Esophagus (tissue), 2 donors: ENCODE data around the gene COLGALT1. TPM values are rescaled to one million over a fixed set of nuclear protein-coding genes. Genes with fewer than 3 reads are reported as not detected.
"Not testable (repeated sequence)": the region's sequence is repeated elsewhere in the genome, so short reads cannot be mapped to it uniquely, and the experiment has no call there.

Source experiments
- H3K27ac ChIP-seq, 2 donors: one replicate each; pipeline ENCODE4 v1.5.1; 2013; ENCODE audit warnings: low read depth in 2 of 2, mild to moderate bottlenecking in 2 of 2, inconsistent platforms in 1 of 2, low read length in 1 of 2, moderate library complexity in 1 of 2
- H3K27me3 ChIP-seq, 2 donors: one replicate each; pipeline ENCODE4 v1.6.1; 2013; ENCODE audit warnings: low read length in 2 of 2, control low read depth in 1 of 2, mild to moderate bottlenecking in 1 of 2; ENCODE audit not compliant: insufficient read depth in 2 of 2, control insufficient read depth in 1 of 2
- H3K36me3 ChIP-seq, 2 donors: one replicate each; pipeline ENCODE4 v1.6.1; 2013; ENCODE audit warnings: low read length in 1 of 2; ENCODE audit not compliant: control insufficient read depth in 2 of 2, insufficient read depth in 2 of 2
- H3K4me1 ChIP-seq, 2 donors: one replicate each; pipeline ENCODE4 v1.6.1; 2013; ENCODE audit warnings: low read length in 1 of 2; ENCODE audit not compliant: control insufficient read depth in 2 of 2, insufficient read depth in 2 of 2
- H3K4me3 ChIP-seq, 2 donors: one replicate each; pipeline ENCODE4 v1.5.1; 2013; ENCODE audit warnings: low read length in 2 of 2, mild to moderate bottlenecking in 2 of 2, low read depth in 1 of 2, moderate library complexity in 1 of 2
- H3K9me3 ChIP-seq, 2 donors: one replicate each; pipeline ENCODE4 v1.6.1; 2013; ENCODE audit warnings: mild to moderate bottlenecking in 2 of 2, low read depth in 1 of 2, low read length in 1 of 2, moderate library complexity in 1 of 2; ENCODE audit not compliant: control insufficient read depth in 2 of 2, insufficient read depth in 1 of 2
- WGBS, 2 donors: extraction: QIAGEN DNeasy Blood & Tissue Kit; methylation state at CpG; one replicate each; pipeline ENCODE4 v1.1.7; 2013; 5-methylcytosine and 5-hydroxymethylcytosine counted together
- polyA plus RNA-seq, 2 donors: library from polyadenylated mRNA; stranded (reverse); fragments of 200-250 nt; gene quantifications; one replicate each; pipeline ENCODE4 v1.2.3, GENCODE V29; 2013
- donor health status: healthy with polysubstance abuse.
- donor health status: Bipolar disorder and iron deficiency.

The COLGALT1 gene
- 10 to 100 TPM; 23.6 to 24.8 TPM for polyA plus RNA-seq

- peak within 1 kb of the TSS; percentile 82 to 83 for H3K27ac ChIP-seq
- 0% methylated on average over 35 to 64 of the region's 64 CpGs for WGBS, 2 donors
- peak within 1 kb of the TSS; percentile 83 to 95 for H3K4me3 ChIP-seq
- H3K36me3 ChIP-seq = peaks cover 4 to 9% of the 10 kb centered on the region in 2 donors
- peaks cover 0 to 8% of the 10 kb centered on the region in 2 donors for H3K4me1 ChIP-seq
- H3K27me3 ChIP-seq = no peaks in the 10 kb centered on the region
- H3K9me3 ChIP-seq = no peaks in the 10 kb centered on the region
Measured at GRCh38 chr19:17555480-17555928, at the start of gene COLGALT1. Gene COLGALT1, plus strand, starts transcription at chr19:17555649. Its CDS starts 65 bp downstream, at chr19:17555714.

- Histone ChIP-seq H3K4me3 (no peak overlapping the region), H3K36me3 (peaks cover 0 to 14% of the 10 kb centered on the region in 2 donors), H3K4me1 (peaks cover 0 to 2% of the 10 kb centered on the region in 2 donors), H3K27ac (no peak overlapping the region), H3K27me3 (no peaks in the 10 kb centered on the region), H3K9me3 (no peaks in the 10 kb centered on the region)
- 79 to 81% methylated on average over 9 of the region's 9 CpGs for WGBS, 2 donors
Measured at GRCh38 chr19:17506745-17507144, 48.7 kb upstream of the COLGALT1 start.

GRCh38 chr19:17508558-17508933, 46.9 kb upstream of the COLGALT1 start:
- H3K4me3 ChIP-seq, H3K27me3 ChIP-seq, H3K4me1 ChIP-seq, H3K27ac ChIP-seq, H3K9me3 ChIP-seq: not testable (repeated sequence)
- H3K36me3 ChIP-seq = peaks cover 0 to 14% of the 10 kb centered on the region in 2 donors
- 82 to 86% methylated on average over 3 of the region's 3 CpGs for WGBS, 2 donors

GRCh38 chr19:17510220-17510993, 45.0 kb upstream of the COLGALT1 start:
- H3K4me3 ChIP-seq = peak overlapping the region; percentile 78 to 95
- 41 to 43% methylated on average over 13 of the region's 13 CpGs for WGBS, 2 donors
- H3K27ac ChIP-seq = peak overlapping the region in 1 of 2 donors; percentile 35
- H3K9me3 ChIP-seq = no peaks in the 10 kb centered on the region
- no peaks in the 10 kb centered on the region for H3K27me3 ChIP-seq
- peaks cover 0 to 2% of the 10 kb centered on the region in 2 donors for H3K4me1 ChIP-seq
- peaks cover 0 to 8% of the 10 kb centered on the region in 2 donors for H3K36me3 ChIP-seq

GRCh38 chr19:17511724-17512573, 43.5 kb upstream of the COLGALT1 start:
- Histone ChIP-seq H3K27ac (peak overlapping the region; percentile 99), H3K27me3 (no peaks in the 10 kb centered on the region), H3K4me1 (peaks cover 0 to 2% of the 10 kb centered on the region in 2 donors), H3K4me3 (peak overlapping the region; percentile 78 to 95), H3K9me3 (peaks cover 0 to under 1% of the 10 kb centered on the region in 2 donors), H3K36me3 (peaks cover 0 to under 1% of the 10 kb centered on the region in 2 donors)
- 1% methylated on average over 77 to 82 of the region's 82 CpGs for WGBS, 2 donors

- H3K9me3 ChIP-seq = peaks cover 0 to 6% of the 10 kb centered on the region in 2 donors
- peak overlapping the region; percentile 99 for H3K27ac ChIP-seq
- H3K36me3 ChIP-seq = peaks cover 6% of the 10 kb centered on the region in 2 donors
- WGBS, 2 donors = 42 to 44% methylated on average over 9 of the region's 9 CpGs
- H3K4me3 ChIP-seq = peak overlapping the region; percentile 78 to 95
- H3K27me3 ChIP-seq = no peaks in the 10 kb centered on the region
- H3K4me1 ChIP-seq = peaks cover 0 to 2% of the 10 kb centered on the region in 2 donors
Measured at GRCh38 chr19:17512574-17512939, 42.9 kb upstream of the COLGALT1 start.

- H3K4me1 ChIP-seq = no peaks in the 10 kb centered on the region
- peaks cover 0 to 8% of the 10 kb centered on the region in 2 donors for H3K9me3 ChIP-seq
- no peaks in the 10 kb centered on the region for H3K27me3 ChIP-seq
- H3K4me3 ChIP-seq = no peak overlapping the region
- 84 to 90% methylated on average over 15 of the region's 15 CpGs for WGBS, 2 donors
- no peak overlapping the region for H3K27ac ChIP-seq
- peaks cover 8% of the 10 kb centered on the region in 2 donors for H3K36me3 ChIP-seq
Measured at GRCh38 chr19:17515408-17516149, 39.9 kb upstream of the COLGALT1 start.

- Histone ChIP-seq H3K4me3 (no peak overlapping the region), H3K36me3 (peaks cover 8 to 15% of the 10 kb centered on the region in 2 donors)
- 100% methylated on average over 1 of the region's 1 CpG for WGBS, 2 donors
Measured at GRCh38 chr19:17517898-17518297, 37.6 kb upstream of the COLGALT1 start.

GRCh38 chr19:17518654-17519053, 36.8 kb upstream of the COLGALT1 start:
- not testable (repeated sequence) for H3K4me3 ChIP-seq, H3K9me3 ChIP-seq, H3K27me3 ChIP-seq, H3K27ac ChIP-seq, H3K4me1 ChIP-seq
- H3K36me3 ChIP-seq = peaks cover 8 to 15% of the 10 kb centered on the region in 2 donors
- WGBS, 2 donors = 90 to 92% methylated on average over 8 of the region's 8 CpGs

More at GRCh38 chr19:17517898-17518297, 37.6 kb upstream of the COLGALT1 start:
- Histone ChIP-seq H3K27ac (no peak overlapping the region), H3K9me3 (peaks cover 0 to 8% of the 10 kb centered on the region in 2 donors), H3K27me3 (no peaks in the 10 kb centered on the region), H3K4me1 (peaks cover 0 to under 1% of the 10 kb centered on the region in 2 donors)
